NCI-H345 (cell line): ENCODE results near the gene CAPN11.
"Not testable (repeated sequence)": the region's sequence is repeated elsewhere in the genome, so short reads cannot be mapped to it uniquely, and the experiment has no call there.

ENCODE experiments used
- DNase-seq: peaks from one replicate; lab custom pipeline; 2025; lab: John Stamatoyannopoulos, UW

Gene CAPN11

GRCh38 chr6:44181784-44182183 is 23.2 kb downstream of the CAPN11 start:
- DNase-seq, result not testable (repeated sequence)

- no peak for DNase-seq
Measured at GRCh38 chr6:44182911-44183390, 24.3 kb downstream of the CAPN11 start.

GRCh38 chr6:44183783-44184182 is 25.2 kb downstream of the CAPN11 start:
- DNase-seq, result no peak

GRCh38 chr6:44185356-44185755 is 26.7 kb downstream of the CAPN11 start:
- not testable (repeated sequence) for DNase-seq

GRCh38 chr6:44185953-44186634 is 27.5 kb downstream of the CAPN11 start:
- no peak for DNase-seq

GRCh38 chr6:44186635-44187025 is 28.0 kb downstream of the CAPN11 start:
- no peak for DNase-seq

GRCh38 chr6:44188819-44189218 is 30.2 kb downstream of the CAPN11 start:
- DNase-seq, result no peak

GRCh38 chr6:44189257-44189656 is 30.6 kb downstream of the CAPN11 start:
- no peak for DNase-seq

GRCh38 chr6:44190715-44191114 is 32.1 kb downstream of the CAPN11 start:
- no peak for DNase-seq

- DNase-seq, result no peak
Measured at GRCh38 chr6:44192428-44193041, 33.9 kb downstream of the CAPN11 start.

GRCh38 chr6:44193307-44193910 is 34.8 kb downstream of the CAPN11 start:
- DNase-seq, result no peak

GRCh38 chr6:44194326-44194725 is 35.7 kb downstream of the CAPN11 start:
- no peak for DNase-seq

- not testable (repeated sequence) for DNase-seq
Measured at GRCh38 chr6:44196351-44196750, 37.7 kb downstream of the CAPN11 start.

- DNase-seq, result no peak
Measured at GRCh38 chr6:44198684-44199083, 40.1 kb downstream of the CAPN11 start.

GRCh38 chr6:44199883-44200282 is 41.3 kb downstream of the CAPN11 start:
- DNase-seq, result no peak

GRCh38 chr6:44201200-44201599 is 42.6 kb downstream of the CAPN11 start:
- DNase-seq, result no peak

GRCh38 chr6:44201638-44202303 is 43.2 kb downstream of the CAPN11 start:
- DNase-seq, result no peak

GRCh38 chr6:44202332-44202971 is 43.8 kb downstream of the CAPN11 start:
- DNase-seq, result no peak

- DNase-seq, result no peak
Measured at GRCh38 chr6:44202972-44203750, 44.5 kb downstream of the CAPN11 start.

GRCh38 chr6:44203955-44204354 is 45.3 kb downstream of the CAPN11 start:
- no peak for DNase-seq

GRCh38 chr6:44207966-44208365 is 49.3 kb downstream of the CAPN11 start:
- DNase-seq, result no peak
